Activated CD4-positive, alpha-beta T cell treated with anti-CD3 and anti-CD28 coated beads, Interleukin-2, amount 50 U/mL, for 48 hours (primary cell): ENCODE results near the gene SMYD3.
A peak's percentile ranks its signal among the peaks of the same experiment; 100 is the strongest.
"Not testable (repeated sequence)": the region's sequence is repeated elsewhere in the genome, so short reads cannot be mapped to it uniquely, and the experiment has no call there.

Source experiments
- DNase-seq, 2 experiments: peaks; one replicate each; pipeline ENCODE4 v3.0.0-alpha.2; 2020

SMYD3 gene

GRCh38 chr1:246404078-246404477 lies 103.0 kb downstream of the SMYD3 start:
- DNase-seq: no peak

GRCh38 chr1:246398126-246398813 lies 108.8 kb downstream of the SMYD3 start:
- DNase-seq: no peak

- DNase-seq: no peak
These were observed 110.0 kb downstream of the SMYD3 start for GRCh38 chr1:246397046-246397445.

GRCh38 chr1:246396322-246396721 lies 110.8 kb downstream of the SMYD3 start:
- DNase-seq: no peak

GRCh38 chr1:246394121-246394520 lies 113.0 kb downstream of the SMYD3 start:
- no peak for DNase-seq

GRCh38 chr1:246390855-246391254 lies 116.2 kb downstream of the SMYD3 start:
- DNase-seq: no peak

- no peak for DNase-seq
These were observed 122.5 kb downstream of the SMYD3 start for GRCh38 chr1:246384616-246385015.

GRCh38 chr1:246383791-246384190 lies 123.3 kb downstream of the SMYD3 start:
- no peak for DNase-seq

- no peak for DNase-seq
These were observed 123.9 kb downstream of the SMYD3 start for GRCh38 chr1:246383239-246383589.

- DNase-seq: no peak
These were observed 124.4 kb downstream of the SMYD3 start for GRCh38 chr1:246382589-246383238.

GRCh38 chr1:246381452-246381851 lies 125.6 kb downstream of the SMYD3 start:
- no peak for DNase-seq

GRCh38 chr1:246377625-246378153 lies 129.4 kb downstream of the SMYD3 start:
- DNase-seq: no peak

GRCh38 chr1:246373828-246374569 lies 133.1 kb downstream of the SMYD3 start:
- no peak for DNase-seq

- DNase-seq: no peak
These were observed 134.5 kb downstream of the SMYD3 start for GRCh38 chr1:246372559-246372958.

- DNase-seq: no peak
These were observed 140.0 kb downstream of the SMYD3 start for GRCh38 chr1:246367041-246367440.

- DNase-seq: no peak
These were observed 141.4 kb downstream of the SMYD3 start for GRCh38 chr1:246365708-246366107.

- DNase-seq: peak in 1 of 2 experiments; percentile 18
These were observed 142.6 kb downstream of the SMYD3 start for GRCh38 chr1:246364415-246364941.

GRCh38 chr1:246357014-246357598 lies 150.0 kb downstream of the SMYD3 start:
- not testable (repeated sequence) for DNase-seq

GRCh38 chr1:246355411-246356230 lies 151.5 kb downstream of the SMYD3 start:
- no peak for DNase-seq

- DNase-seq: no peak
These were observed 155.4 kb downstream of the SMYD3 start for GRCh38 chr1:246351721-246352120.

GRCh38 chr1:246350745-246351144 lies 156.3 kb downstream of the SMYD3 start:
- DNase-seq: no peak

GRCh38 chr1:246343937-246344336 lies 163.1 kb downstream of the SMYD3 start:
- no peak for DNase-seq
